HFF-Myc (cell line): Measurements from ENCODE around the gene GBF1.

ENCODE experiments used
- DNase-seq: peaks from one replicate; pipeline ENCODE4 v3.0.0-alpha.2; 2011; ENCODE audit warnings: low read depth; ENCODE audit errors: extremely low read depth
- H3K4me3 ChIP-seq: replicated peaks from 2 replicates; pipeline ENCODE4 v1.5.1; 2011; ENCODE audit warnings: low read depth, mild to moderate bottlenecking, control low read depth, low read length
- TF ChIP-seq, protein P1 (sequence below): IDR thresholded peaks from 2 replicates; pipeline ENCODE4 v1.5.1; 2012; ENCODE audit warnings: mild to moderate bottlenecking, low read depth, low read length, control low read depth; ENCODE audit errors: missing control alignments

GBF1 gene

DNA sequence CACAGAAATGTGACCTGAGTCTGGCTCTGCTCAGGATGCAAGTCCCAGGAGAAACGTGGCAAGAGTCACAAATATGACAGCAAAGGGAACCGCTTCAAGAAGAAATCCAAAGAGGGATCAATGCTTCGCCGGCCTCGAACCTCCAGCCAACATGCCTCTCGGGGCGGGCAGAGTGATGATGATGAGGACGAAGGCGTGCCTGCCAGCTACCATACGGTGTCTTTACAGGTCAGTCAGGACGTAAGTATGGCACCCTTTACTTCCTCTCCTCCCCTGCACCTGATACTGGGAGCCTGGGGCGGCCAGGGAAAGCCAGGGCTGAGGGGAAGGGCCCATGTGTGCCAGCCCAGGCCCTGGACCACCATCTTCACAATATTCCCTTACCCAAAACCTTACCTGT lies 131.6 kb downstream of the GBF1 start:
- no peak overlapping the region for H3K4me3 ChIP-seq
- no peak for DNase-seq
- TF ChIP-seq, protein P1, sequence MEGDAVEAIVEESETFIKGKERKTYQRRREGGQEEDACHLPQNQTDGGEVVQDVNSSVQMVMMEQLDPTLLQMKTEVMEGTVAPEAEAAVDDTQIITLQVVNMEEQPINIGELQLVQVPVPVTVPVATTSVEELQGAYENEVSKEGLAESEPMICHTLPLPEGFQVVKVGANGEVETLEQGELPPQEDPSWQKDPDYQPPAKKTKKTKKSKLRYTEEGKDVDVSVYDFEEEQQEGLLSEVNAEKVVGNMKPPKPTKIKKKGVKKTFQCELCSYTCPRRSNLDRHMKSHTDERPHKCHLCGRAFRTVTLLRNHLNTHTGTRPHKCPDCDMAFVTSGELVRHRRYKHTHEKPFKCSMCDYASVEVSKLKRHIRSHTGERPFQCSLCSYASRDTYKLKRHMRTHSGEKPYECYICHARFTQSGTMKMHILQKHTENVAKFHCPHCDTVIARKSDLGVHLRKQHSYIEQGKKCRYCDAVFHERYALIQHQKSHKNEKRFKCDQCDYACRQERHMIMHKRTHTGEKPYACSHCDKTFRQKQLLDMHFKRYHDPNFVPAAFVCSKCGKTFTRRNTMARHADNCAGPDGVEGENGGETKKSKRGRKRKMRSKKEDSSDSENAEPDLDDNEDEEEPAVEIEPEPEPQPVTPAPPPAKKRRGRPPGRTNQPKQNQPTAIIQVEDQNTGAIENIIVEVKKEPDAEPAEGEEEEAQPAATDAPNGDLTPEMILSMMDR, result no peak

DNA sequence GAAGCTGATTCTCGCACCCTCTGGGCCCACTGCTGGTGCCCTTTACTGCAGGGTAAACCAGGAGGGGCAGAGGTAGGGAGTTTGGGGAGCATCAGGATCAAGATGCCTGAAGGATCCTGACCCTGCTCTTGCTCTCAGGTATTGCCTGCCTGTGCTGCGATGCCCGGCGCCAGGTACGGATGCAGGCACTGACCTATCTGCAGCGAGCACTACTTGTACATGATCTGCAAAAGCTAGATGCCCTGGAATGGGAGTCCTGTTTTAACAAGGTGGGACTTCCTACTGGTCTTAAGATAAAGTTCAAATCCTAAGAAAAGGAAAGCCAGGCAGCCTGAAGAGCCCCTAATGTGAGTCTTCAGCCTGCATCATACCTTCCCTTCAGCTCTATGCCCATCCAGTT lies 134.1 kb downstream of the GBF1 start:
- TF ChIP-seq, protein P1, result no peak
- H3K4me3 ChIP-seq, result no peak overlapping the region
- DNase-seq, result no peak

DNA sequence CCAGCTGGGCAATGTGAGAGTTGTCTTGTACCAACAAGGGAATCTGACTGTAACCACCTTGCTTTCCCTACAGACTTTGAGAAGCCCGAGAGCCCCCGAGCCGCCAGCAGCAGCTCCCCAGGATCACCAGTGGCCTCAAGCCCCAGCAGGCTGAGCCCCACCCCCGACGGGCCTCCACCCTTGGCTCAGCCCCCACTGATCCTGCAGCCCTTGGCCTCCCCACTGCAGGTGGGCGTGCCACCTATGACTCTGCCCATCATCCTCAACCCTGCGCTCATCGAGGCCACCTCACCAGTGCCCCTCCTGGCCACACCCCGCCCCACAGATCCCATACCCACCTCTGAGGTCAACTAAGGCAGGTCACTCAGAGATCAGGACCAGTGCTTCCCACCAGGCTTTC lies 136.7 kb downstream of the GBF1 start:
- DNase-seq, result no peak
- H3K4me3 ChIP-seq, result no peak overlapping the region
- TF ChIP-seq, protein P1, result no peak

DNA sequence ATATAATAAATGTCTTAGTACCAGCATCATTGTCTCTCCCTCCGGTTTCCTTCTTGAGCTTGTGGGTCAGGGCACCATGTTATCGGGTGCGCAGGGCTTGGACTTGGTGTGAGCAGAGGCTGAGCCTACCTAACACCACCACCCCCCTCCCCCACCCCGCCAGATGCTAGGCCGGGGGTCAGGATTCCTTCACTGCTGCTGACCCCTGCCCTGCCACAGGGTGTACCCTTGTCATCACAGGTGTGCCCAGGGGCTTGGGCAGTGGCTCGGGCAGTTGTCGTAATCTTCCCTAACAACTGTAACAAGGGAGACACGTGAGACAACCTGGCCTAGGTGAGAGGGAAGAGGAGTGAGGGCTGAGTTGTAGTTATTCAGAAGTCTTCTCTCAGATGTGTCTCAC lies 137.5 kb downstream of the GBF1 start:
- H3K4me3 ChIP-seq, result no peak overlapping the region
- TF ChIP-seq, protein P1, result no peak
- no peak for DNase-seq

DNA sequence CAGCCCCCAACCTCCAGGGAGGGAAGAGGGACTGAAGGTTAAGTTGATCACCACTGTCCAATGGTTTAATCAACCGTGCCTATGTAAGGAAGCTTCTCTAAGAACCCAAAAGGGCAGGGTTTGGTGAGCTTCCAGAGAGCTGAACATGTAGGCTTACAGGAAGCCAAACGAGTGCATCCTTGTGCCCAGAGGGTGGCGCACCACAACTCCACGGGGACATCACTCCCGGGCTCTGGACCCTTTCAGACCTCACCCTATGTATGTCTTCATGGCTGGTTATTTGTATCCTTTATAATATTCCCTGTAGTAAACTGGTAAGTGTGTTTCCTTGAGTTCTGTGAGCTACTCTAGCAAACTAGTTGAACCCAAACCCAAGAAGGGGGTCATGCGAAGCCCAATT lies 138.7 kb downstream of the GBF1 start:
- no peak overlapping the region for H3K4me3 ChIP-seq
- TF ChIP-seq, protein P1, result peak; percentile 36
- DNase-seq, result no peak

DNA sequence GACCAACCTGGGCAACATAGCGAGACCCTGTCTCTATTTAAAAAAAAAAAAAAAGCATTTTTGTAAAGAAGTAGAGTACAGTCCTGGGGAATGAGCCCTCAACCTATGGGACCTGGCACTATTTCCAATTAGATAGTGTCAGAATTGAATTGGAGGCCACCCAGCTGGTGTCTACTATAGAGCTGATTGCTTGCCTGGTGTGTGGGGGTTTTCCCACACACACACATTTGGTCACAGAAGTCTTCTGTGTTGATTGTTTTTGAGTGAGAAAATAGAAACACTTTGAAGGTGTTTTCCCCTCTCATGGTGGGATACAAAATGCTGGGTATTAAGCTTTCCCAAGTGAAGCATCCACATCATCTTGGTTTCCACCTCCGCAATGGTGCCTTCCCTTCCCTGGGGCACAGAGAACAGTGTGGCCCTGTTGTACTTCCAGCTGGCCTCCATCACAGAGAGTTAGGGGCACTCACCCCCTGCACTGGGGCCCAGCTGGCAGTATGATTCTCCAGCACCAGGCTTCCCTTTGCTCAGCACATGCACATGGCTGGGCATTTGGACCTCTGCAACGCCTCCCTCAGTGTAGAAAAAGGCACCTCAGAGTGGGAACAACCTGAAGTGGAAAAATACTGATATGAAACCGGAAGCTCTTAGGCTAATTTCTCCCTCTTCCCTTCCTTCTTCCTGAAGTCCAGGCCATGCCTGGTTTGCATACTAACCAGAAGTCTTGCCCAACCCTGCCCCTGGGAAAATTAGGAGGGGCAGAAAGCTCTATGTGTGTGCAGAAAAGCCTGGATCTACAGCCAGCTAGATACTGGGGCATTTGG lies 139.5 kb downstream of the GBF1 start:
- H3K4me3 ChIP-seq, result no peak overlapping the region
- TF ChIP-seq, protein P1, result no peak
- DNase-seq, result no peak

DNA sequence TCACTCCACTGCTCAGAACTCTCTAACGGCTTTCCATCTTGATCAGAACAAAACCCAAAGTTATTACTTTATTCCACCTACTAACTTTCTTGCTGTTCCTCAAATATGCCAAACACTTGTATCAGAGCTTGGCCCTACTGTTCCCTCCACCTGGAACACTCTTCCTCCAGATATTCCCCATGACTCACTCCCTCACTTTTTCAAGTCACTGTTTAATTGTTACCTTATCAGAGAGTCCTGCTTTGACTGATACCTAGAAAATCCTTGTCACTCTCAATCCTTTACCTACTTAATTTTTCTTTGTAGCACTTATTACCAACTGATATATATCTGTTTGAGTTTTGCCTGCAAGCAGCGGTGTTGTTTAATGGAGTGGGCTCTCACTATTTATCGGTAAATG lies 144.6 kb downstream of the GBF1 start:
- TF ChIP-seq, protein P1, result no peak
- no peak for DNase-seq
- H3K4me3 ChIP-seq, result no peak overlapping the region
